HG02678 (cell line): ENCODE measurements around the gene TNFRSF19.

Experiments used
- ATAC-seq: cut with Tn5 transposase; IDR thresholded peaks from one replicate; pipeline ENCODE4 v1.9.1; 2021; ENCODE audit warnings: mild to moderate bottlenecking, moderate library complexity; ENCODE audit not compliant: unreplicated experiment

TNFRSF19 gene

GRCh38 chr13:23626700-23627099 lies 56.5 kb downstream of the TNFRSF19 start:
- no peak for ATAC-seq

GRCh38 chr13:23627410-23627809 lies 57.2 kb downstream of the TNFRSF19 start:
- no peak for ATAC-seq

- no peak for ATAC-seq
Measured at GRCh38 chr13:23628250-23628649, 58.0 kb downstream of the TNFRSF19 start.

GRCh38 chr13:23628765-23629565 lies 58.8 kb downstream of the TNFRSF19 start:
- ATAC-seq, result no peak

- ATAC-seq, result no peak
Measured at GRCh38 chr13:23629566-23630272, 59.5 kb downstream of the TNFRSF19 start.

GRCh38 chr13:23630349-23631093 lies 60.3 kb downstream of the TNFRSF19 start:
- no peak for ATAC-seq

GRCh38 chr13:23631311-23632047 lies 61.3 kb downstream of the TNFRSF19 start:
- no peak for ATAC-seq

- ATAC-seq, result no peak
Measured at GRCh38 chr13:23632048-23632582, 61.9 kb downstream of the TNFRSF19 start.

GRCh38 chr13:23632741-23633140 lies 62.5 kb downstream of the TNFRSF19 start:
- ATAC-seq, result no peak

- no peak for ATAC-seq
Measured at GRCh38 chr13:23634897-23635296, 64.7 kb downstream of the TNFRSF19 start.

GRCh38 chr13:23636360-23636759 lies 66.1 kb downstream of the TNFRSF19 start:
- no peak for ATAC-seq

- no peak for ATAC-seq
Measured at GRCh38 chr13:23637829-23638228, 67.6 kb downstream of the TNFRSF19 start.

GRCh38 chr13:23639674-23640073 lies 69.5 kb downstream of the TNFRSF19 start:
- ATAC-seq, result no peak

- ATAC-seq, result no peak
Measured at GRCh38 chr13:23642110-23642509, 71.9 kb downstream of the TNFRSF19 start.

GRCh38 chr13:23643338-23644125 lies 73.3 kb downstream of the TNFRSF19 start:
- ATAC-seq, result no peak

- no peak for ATAC-seq
Measured at GRCh38 chr13:23644126-23644419, 73.9 kb downstream of the TNFRSF19 start.

- ATAC-seq, result no peak
Measured at GRCh38 chr13:23644527-23645138, 74.4 kb downstream of the TNFRSF19 start.

- no peak for ATAC-seq
Measured at GRCh38 chr13:23645851-23646250, 75.6 kb downstream of the TNFRSF19 start.

- no peak for ATAC-seq
Measured at GRCh38 chr13:23651439-23651838, 81.2 kb downstream of the TNFRSF19 start.

GRCh38 chr13:23651887-23652286 lies 81.7 kb downstream of the TNFRSF19 start:
- no peak for ATAC-seq
